ENCODE measurements around the gene CD4. TPM values are rescaled to one million over a fixed set of nuclear protein-coding genes. Genes with fewer than 3 reads are reported as not detected.

CD4 gene
- total RNA-seq, 4 donors from 2014 or later: 7.5 to 12.6 (median 8.9) TPM

- Histone ChIP-seq H3K27me3 (peaks cover 0 to 22% of the 10 kb centered on the region in 2 donors), H3K4me1 (peaks cover 0 to 19% (median 10%) of the 10 kb centered on the region in 4 donors), H3K27ac (no peak overlapping the region), H3K9me3 (no peaks in the 10 kb centered on the region), H3K36me3 (no peaks in the 10 kb centered on the region), H3K4me3 (no peak overlapping the region)
- DNase-seq (ENCODE audit: low spot score in 2 of 2): no peak
- TF ChIP-seq, protein P1, sequence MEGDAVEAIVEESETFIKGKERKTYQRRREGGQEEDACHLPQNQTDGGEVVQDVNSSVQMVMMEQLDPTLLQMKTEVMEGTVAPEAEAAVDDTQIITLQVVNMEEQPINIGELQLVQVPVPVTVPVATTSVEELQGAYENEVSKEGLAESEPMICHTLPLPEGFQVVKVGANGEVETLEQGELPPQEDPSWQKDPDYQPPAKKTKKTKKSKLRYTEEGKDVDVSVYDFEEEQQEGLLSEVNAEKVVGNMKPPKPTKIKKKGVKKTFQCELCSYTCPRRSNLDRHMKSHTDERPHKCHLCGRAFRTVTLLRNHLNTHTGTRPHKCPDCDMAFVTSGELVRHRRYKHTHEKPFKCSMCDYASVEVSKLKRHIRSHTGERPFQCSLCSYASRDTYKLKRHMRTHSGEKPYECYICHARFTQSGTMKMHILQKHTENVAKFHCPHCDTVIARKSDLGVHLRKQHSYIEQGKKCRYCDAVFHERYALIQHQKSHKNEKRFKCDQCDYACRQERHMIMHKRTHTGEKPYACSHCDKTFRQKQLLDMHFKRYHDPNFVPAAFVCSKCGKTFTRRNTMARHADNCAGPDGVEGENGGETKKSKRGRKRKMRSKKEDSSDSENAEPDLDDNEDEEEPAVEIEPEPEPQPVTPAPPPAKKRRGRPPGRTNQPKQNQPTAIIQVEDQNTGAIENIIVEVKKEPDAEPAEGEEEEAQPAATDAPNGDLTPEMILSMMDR (IDR thresholded peaks at IDR 0.05): no peak
- TF ChIP-seq EP300 (IDR thresholded peaks at IDR 0.05): no peak
- TF ChIP-seq POLR2A (IDR thresholded peaks at IDR 0.05): no peak
- 86 to 89% methylated on average over 20 of the region's 20 CpGs for WGBS, 2 donors
These were observed 28.4 kb downstream of the CD4 start for GRCh38 chr12:6817662-6818157.

DNA sequence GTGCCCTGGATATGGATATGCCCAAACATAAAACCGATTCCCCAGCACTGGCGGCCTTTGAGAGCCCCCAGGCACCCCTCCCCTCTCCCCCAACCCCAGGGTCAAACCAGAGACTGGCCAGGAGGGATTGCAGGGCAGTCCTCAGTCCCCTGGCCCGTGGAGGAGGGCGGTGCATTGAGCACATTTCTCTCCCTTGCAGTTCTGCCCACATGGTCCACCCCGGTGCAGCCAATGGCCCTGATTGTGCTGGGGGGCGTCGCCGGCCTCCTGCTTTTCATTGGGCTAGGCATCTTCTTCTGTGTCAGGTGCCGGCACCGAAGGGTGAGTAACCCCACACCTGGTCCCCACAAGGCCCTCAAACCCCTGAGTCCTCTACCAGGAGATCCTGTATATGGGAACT lies 28.9 kb downstream of the CD4 start:
- DNase-seq (ENCODE audit: low spot score in 2 of 2): no peak
- no peak for TF ChIP-seq EP300 (IDR thresholded peaks at IDR 0.05)
- no peak for TF ChIP-seq POLR2A (IDR thresholded peaks at IDR 0.05)
- TF ChIP-seq, protein P1 (IDR thresholded peaks at IDR 0.05): no peak
- WGBS, 2 donors: 57 to 60% methylated on average over 10 of the region's 10 CpGs
- H3K36me3 ChIP-seq: no peaks in the 10 kb centered on the region
- H3K9me3 ChIP-seq: no peaks in the 10 kb centered on the region
- H3K27me3 ChIP-seq: peaks cover 0 to 27% of the 10 kb centered on the region in 2 donors
- no peak overlapping the region for H3K27ac ChIP-seq
- H3K4me3 ChIP-seq: no peak overlapping the region
- peaks cover 0 to 20% (median 10%) of the 10 kb centered on the region in 4 donors for H3K4me1 ChIP-seq

GRCh38 chr12:6818645-6819044 lies 29.3 kb downstream of the CD4 start:
- H3K27me3 ChIP-seq: peaks cover 0 to 29% of the 10 kb centered on the region in 2 donors
- DNase-seq (ENCODE audit: low spot score in 2 of 2): no peak
- WGBS, 2 donors: 71 to 86% methylated on average over 5 of the region's 5 CpGs
- H3K27ac ChIP-seq: no peak overlapping the region
- H3K4me1 ChIP-seq: peaks cover 0 to 20% (median 10%) of the 10 kb centered on the region in 4 donors
- TF ChIP-seq EP300 (IDR thresholded peaks at IDR 0.05) (no peak), POLR2A (IDR thresholded peaks at IDR 0.05) (no peak)
- TF ChIP-seq, protein P1 (IDR thresholded peaks at IDR 0.05): no peak
- H3K4me3 ChIP-seq: no peak overlapping the region
- H3K9me3 ChIP-seq: no peaks in the 10 kb centered on the region
- H3K36me3 ChIP-seq: no peaks in the 10 kb centered on the region

- Histone ChIP-seq H3K27ac (no peak overlapping the region), H3K4me1 (peaks cover 0 to 20% (median 10%) of the 10 kb centered on the region in 4 donors), H3K36me3 (no peaks in the 10 kb centered on the region), H3K4me3 (no peak overlapping the region), H3K27me3 (peaks cover 0 to 33% of the 10 kb centered on the region in 2 donors), H3K9me3 (no peaks in the 10 kb centered on the region)
- WGBS, 2 donors: 68 to 70% methylated on average over 13 of the region's 13 CpGs
- TF ChIP-seq, protein P1 (IDR thresholded peaks at IDR 0.05): no peak
- no peak for DNase-seq (ENCODE audit: low spot score in 2 of 2)
These were observed 30.0 kb downstream of the CD4 start for GRCh38 chr12:6819106-6820030.

DNA sequence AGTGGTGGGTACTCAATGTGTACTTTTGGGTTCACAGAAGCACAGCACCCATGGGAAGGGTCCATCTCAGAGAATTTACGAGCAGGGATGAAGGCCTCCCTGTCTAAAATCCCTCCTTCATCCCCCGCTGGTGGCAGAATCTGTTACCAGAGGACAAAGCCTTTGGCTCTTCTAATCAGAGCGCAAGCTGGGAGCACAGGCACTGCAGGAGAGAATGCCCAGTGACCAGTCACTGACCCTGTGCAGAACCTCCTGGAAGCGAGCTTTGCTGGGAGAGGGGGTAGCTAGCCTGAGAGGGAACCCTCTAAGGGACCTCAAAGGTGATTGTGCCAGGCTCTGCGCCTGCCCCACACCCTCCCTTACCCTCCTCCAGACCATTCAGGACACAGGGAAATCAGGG lies 30.8 kb downstream of the CD4 start:
- Histone ChIP-seq H3K27ac (no peak overlapping the region), H3K9me3 (no peaks in the 10 kb centered on the region), H3K27me3 (peaks cover 0 to 31% of the 10 kb centered on the region in 2 donors), H3K4me1 (peaks cover 0 to 23% (median 10%) of the 10 kb centered on the region in 4 donors), H3K4me3 (no peak overlapping the region), H3K36me3 (no peaks in the 10 kb centered on the region)
- 67 to 83% methylated on average over 5 of the region's 5 CpGs for WGBS, 2 donors
- TF ChIP-seq POLR2A (IDR thresholded peaks at IDR 0.05) (no peak), EP300 (IDR thresholded peaks at IDR 0.05) (no peak)
- TF ChIP-seq, protein P1 (IDR thresholded peaks at IDR 0.05): no peak
- no peak for DNase-seq (ENCODE audit: low spot score in 2 of 2)
